ENCODE results near the gene SAG. TPM values are rescaled to one million over a fixed set of nuclear protein-coding genes. Genes with fewer than 3 reads are reported as not detected.

Gene SAG
- total and polyA plus RNA-seq, 10 of the 15 experiments (the other 5 are each of a cell fraction or from before 2014, with no cell fraction given) = 0.06 to 0.47 TPM; not detected in 8

GRCh38 chr2:233270951-233271350 is 36.7 kb upstream of the SAG start:
- BruUV-seq (replicated peaks) = no TSS peak
- intact Hi-C loops (cut with micrococcal nuclease; ENCODE audit: unreplicated experiment) (no loop called here), in situ Hi-C loops (cut with MboI) (no loop called here)
- H3K27me3 ChIP-seq (replicated peaks in 1 of 2; ENCODE audit: control insufficient read depth in 2 of 2, insufficient read depth in 2 of 2, low read length in 1 of 2) = no peaks in the 10 kb centered on the region
- no peak for ATAC-seq
- no peak for DNase-seq (ENCODE audit: low read depth, low spot score)
- ChIA-PET RAD21 (ENCODE audit: unreplicated experiment) (no interaction called here), POLR2A (interaction anchor here (0.9 kb wide), 1 partner anchor 10 kb away, joined by 3 read pairs; no protein-coding TSS in a partner anchor), SMC1A (ENCODE audit: uncharacterized antibody, unreplicated experiment) (interaction anchor here (1.0 kb wide), 2 partner anchors 12 to 139 kb away, joined by 3 read pairs; no protein-coding TSS in a partner anchor), CTCF (interaction anchor here (0.7 to 1.0 kb wide), 2 partner anchors 39 to 519 kb away, joined by 3 to 4 read pairs; no protein-coding TSS in a partner anchor)
- WGBS (ENCODE audit: insufficient coverage, insufficient replicate concordance, low lambda C conversion rate, missing lambda C conversion rate) = 53% methylated on average over 4 of the region's 4 CpGs
- no peak overlapping the region for H3K4me2 ChIP-seq (ENCODE audit: control insufficient read depth, insufficient read depth)
- H3K27ac ChIP-seq (ENCODE audit: control insufficient read depth, insufficient read depth) = no peak overlapping the region
- peaks cover 22 to 49% of the 10 kb centered on the region in 2 experiments for H3K36me3 ChIP-seq (ENCODE audit: control insufficient read depth in 2 of 2, insufficient read depth in 2 of 2, low read length in 1 of 2)
- H4K20me1 ChIP-seq (ENCODE audit: control insufficient read depth, insufficient read depth) = no peaks in the 10 kb centered on the region
- no peaks in the 10 kb centered on the region for H3K9me3 ChIP-seq (replicated peaks; ENCODE audit: control insufficient read depth, insufficient read depth, low read length)
- no peak overlapping the region for H2AFZ ChIP-seq (ENCODE audit: control insufficient read depth, low read depth, low read length)
- peaks cover 13% of the 10 kb centered on the region for H3K4me1 ChIP-seq (ENCODE audit: control insufficient read depth, insufficient read depth, low read length)
- H3K79me2 ChIP-seq (ENCODE audit: control insufficient read depth, insufficient read depth, low read length) = peaks cover 3% of the 10 kb centered on the region
- no peak for TF ChIP-seq HDGF (IDR thresholded peaks at IDR 0.05)
- no peak for TF ChIP-seq SPI1 (IDR thresholded peaks at IDR 0.05; ENCODE audit: borderline replicate concordance, insufficient read depth, low read depth, low read length)
- TF ChIP-seq RCOR1 (conservative IDR thresholded peaks at IDR 0.05; ENCODE audit: low read depth, low read length) = no peak
- no peak for TF ChIP-seq HDAC6 (IDR thresholded peaks at IDR 0.05; ENCODE audit: unreplicated experiment)
- no peak overlapping the region for H3K9ac ChIP-seq (ENCODE audit: control insufficient read depth, insufficient read depth, low read length)
- no peak for FAIRE-seq
- H3K4me3 ChIP-seq = no peak overlapping the region

- Histone ChIP-seq H3K27me3 (replicated peaks in 1 of 2; ENCODE audit: control insufficient read depth in 2 of 2, insufficient read depth in 2 of 2, low read length in 1 of 2) (no peaks in the 10 kb centered on the region), H3K36me3 (ENCODE audit: control insufficient read depth in 2 of 2, insufficient read depth in 2 of 2, low read length in 1 of 2) (peaks cover 20 to 47% of the 10 kb centered on the region in 2 experiments), H3K9ac (ENCODE audit: control insufficient read depth, insufficient read depth, low read length) (no peak overlapping the region), H3K79me2 (ENCODE audit: control insufficient read depth, insufficient read depth, low read length) (peaks cover 3% of the 10 kb centered on the region), H3K9me3 (replicated peaks; ENCODE audit: control insufficient read depth, insufficient read depth, low read length) (no peaks in the 10 kb centered on the region), H3K4me3 (no peak overlapping the region), H2AFZ (ENCODE audit: control insufficient read depth, low read depth, low read length) (no peak overlapping the region), H3K4me1 (ENCODE audit: control insufficient read depth, insufficient read depth, low read length) (peaks cover 11% of the 10 kb centered on the region), H3K4me2 (ENCODE audit: control insufficient read depth, insufficient read depth) (no peak overlapping the region), H4K20me1 (ENCODE audit: control insufficient read depth, insufficient read depth) (no peaks in the 10 kb centered on the region), H3K27ac (ENCODE audit: control insufficient read depth, insufficient read depth) (no peak overlapping the region)
- in situ Hi-C loops (cut with MboI) (no loop called here), intact Hi-C loops (cut with micrococcal nuclease; ENCODE audit: unreplicated experiment) (no loop called here)
- WGBS (ENCODE audit: insufficient coverage, insufficient replicate concordance, low lambda C conversion rate, missing lambda C conversion rate) = 93% methylated on average over 2 of the region's 2 CpGs
- ChIA-PET POLR2A (no interaction called here), SMC1A (ENCODE audit: uncharacterized antibody, unreplicated experiment) (interaction anchor here (1.0 kb wide), 1 partner anchor 140 kb away, joined by 3 read pairs; no protein-coding TSS in a partner anchor), CTCF (no interaction called here), RAD21 (ENCODE audit: unreplicated experiment) (no interaction called here)
- BruUV-seq (replicated peaks) = no TSS peak
- FAIRE-seq (no peak), DNase-seq (ENCODE audit: low read depth, low spot score) (no peak), ATAC-seq (no peak)
- no peak for TF ChIP-seq ETV6 (conservative IDR thresholded peaks at IDR 0.05 in 1 of 2, IDR thresholded peaks at IDR 0.05 in 1 of 2; ENCODE audit: borderline replicate concordance in 1 of 2, low read depth in 1 of 2)
- no peak for TF ChIP-seq GABPA (IDR thresholded peaks at IDR 0.05; ENCODE audit: low read depth)
- TF ChIP-seq E4F1 (IDR thresholded peaks at IDR 0.05; ENCODE audit: borderline replicate concordance, partially characterized antibody) = no peak
- TF ChIP-seq ZBTB40 (IDR thresholded peaks at IDR 0.05; ENCODE audit: borderline replicate concordance) = no peak
Measured at GRCh38 chr2:233271693-233272092, 35.9 kb upstream of the SAG start.
